Calu3 (cell line): ENCODE measurements around the gene RERG. TPM values are rescaled to one million over a fixed set of nuclear protein-coding genes. Genes with fewer than 3 reads are reported as not detected.
A peak's percentile ranks its signal among the peaks of the same experiment; 100 is the strongest.

Experiments
- BruUV-seq: library from RNA; stranded (reverse); fragments of 400-500 nt; replicated peaks from 2 replicates; lab custom pipeline; 2021; lab: Mats Ljungman, UMichigan
- CTCF ChIA-PET: fragments of 300-600 bp; sonication (Branson Sonifier 250); formaldehyde crosslinking; loops from one replicate; lab custom pipeline; 2022; ENCODE audit warnings: antibody characterized with exemption; lab: Charles Lee
- DNase-seq: peaks from one replicate; pipeline ENCODE4 v3.0.0; 2022
- H3K27ac Mint-ChIP-seq: one replicate; pipeline ENCODE4 v1.8.0; 2022; ENCODE audit warnings: mixed read lengths; ENCODE audit not compliant: unreplicated experiment
- H3K27me3 Mint-ChIP-seq: one replicate; pipeline ENCODE4 v1.8.0; 2022; ENCODE audit warnings: mixed read lengths; ENCODE audit not compliant: unreplicated experiment
- H3K36me3 Mint-ChIP-seq: one replicate; pipeline ENCODE4 v1.8.0; 2022; ENCODE audit warnings: mild to moderate bottlenecking, moderate library complexity, mixed read lengths; ENCODE audit not compliant: insufficient read depth, unreplicated experiment
- H3K4me1 Mint-ChIP-seq: one replicate; pipeline ENCODE4 v1.8.0; 2022; ENCODE audit warnings: mild to moderate bottlenecking, low read depth, mixed read lengths; ENCODE audit not compliant: unreplicated experiment
- H3K4me3 Mint-ChIP-seq: one replicate; pipeline ENCODE4 v1.8.0; 2022; ENCODE audit warnings: mild to moderate bottlenecking, low read depth, moderate library complexity, mixed read lengths; ENCODE audit not compliant: unreplicated experiment
- H3K9me3 Mint-ChIP-seq: one replicate; pipeline ENCODE4 v1.8.0; 2022; ENCODE audit warnings: low read depth, mixed read lengths; ENCODE audit not compliant: unreplicated experiment
- CTCF ChIP-seq: fragments of 200-600 bp; IDR thresholded peaks from one replicate; pipeline ENCODE4 v1.8.0; 2022; ENCODE audit warnings: antibody characterized with exemption; ENCODE audit not compliant: unreplicated experiment
- intact Hi-C: fragments of 100-400 bp; cut with micrococcal nuclease; formaldehyde crosslinking; loops from one replicate; pipeline ENCODE4 v1.10.0; 2022; ENCODE audit not compliant: unreplicated experiment
- total RNA-seq: library from RNA; stranded (reverse); gene quantifications from 2 replicates; pipeline ENCODE4 v1.2.3, GENCODE V29; 2022

Gene RERG
- total RNA-seq, 1 experiment from 2014 or later, result 6.0 TPM

GRCh38 chr12:15225136-15225862, 4.1 kb upstream of the RERG start:
- H3K4me3 Mint-ChIP-seq, result no peak overlapping the region
- H3K27me3 Mint-ChIP-seq, result peaks cover 18% of the 10 kb centered on the region
- no TSS peak for BruUV-seq
- no peak for DNase-seq
- H3K9me3 Mint-ChIP-seq, result no peaks in the 10 kb centered on the region
- no peak for TF ChIP-seq CTCF
- no peak overlapping the region for H3K27ac Mint-ChIP-seq
- intact Hi-C loops, result no loop called here
- H3K4me1 Mint-ChIP-seq, result peaks cover 8% of the 10 kb centered on the region
- CTCF ChIA-PET, result no interaction called here
- peaks cover 6% of the 10 kb centered on the region for H3K36me3 Mint-ChIP-seq

- DNase-seq, result no peak
- Mint-ChIP-seq H3K27ac (no peak overlapping the region), H3K9me3 (no peaks in the 10 kb centered on the region), H3K4me1 (peaks cover 8% of the 10 kb centered on the region), H3K36me3 (peaks cover 6% of the 10 kb centered on the region), H3K27me3 (no peaks in the 10 kb centered on the region), H3K4me3 (no peak overlapping the region)
- TF ChIP-seq CTCF, result no peak
- intact Hi-C loops, result loop anchor here (5.0 kb wide), 2 partner anchors 210 to 225 kb away; no protein-coding TSS in a partner anchor
- CTCF ChIA-PET, result interaction anchor here (0.7 to 3.6 kb wide), 6 partner anchors 35 to 306 kb away, joined by 3 to 45 read pairs (median 6); no protein-coding TSS in a partner anchor
- no TSS peak for BruUV-seq
Observed at GRCh38 chr12:15222219-15222618, 1.0 kb upstream of the RERG start.

GRCh38 chr12:15220451-15220850, 766 bp downstream of the RERG start:
- peaks cover 6% of the 10 kb centered on the region for H3K36me3 Mint-ChIP-seq
- H3K27me3 Mint-ChIP-seq, result no peaks in the 10 kb centered on the region
- peak overlapping the region; percentile 29 for H3K27ac Mint-ChIP-seq
- no peak for TF ChIP-seq CTCF
- intact Hi-C loops, result loop anchor here (5.0 kb wide), 2 partner anchors 208 to 223 kb away; no protein-coding TSS in a partner anchor
- peak; percentile 10 for DNase-seq
- BruUV-seq, result TSS peak; percentile 45
- CTCF ChIA-PET, result interaction anchor here (0.6 to 3.6 kb wide), 13 partner anchors 11 to 375 kb away, joined by 3 to 45 read pairs (median 4); no protein-coding TSS in a partner anchor
- no peaks in the 10 kb centered on the region for H3K9me3 Mint-ChIP-seq
- H3K4me1 Mint-ChIP-seq, result peaks cover 15% of the 10 kb centered on the region
- H3K4me3 Mint-ChIP-seq, result peak overlapping the region; percentile 79

GRCh38 chr12:15218794-15219193, 2.4 kb downstream of the RERG start:
- CTCF ChIA-PET, result interaction anchor here (0.7 kb wide), 1 partner anchor 448 kb away, joined by 3 read pairs; a partner anchor contains a TSS
- BruUV-seq, result no TSS peak
- no peak for DNase-seq
- Mint-ChIP-seq H3K9me3 (no peaks in the 10 kb centered on the region), H3K36me3 (peaks cover 6% of the 10 kb centered on the region), H3K4me1 (peaks cover 15% of the 10 kb centered on the region), H3K27ac (no peak overlapping the region), H3K27me3 (no peaks in the 10 kb centered on the region), H3K4me3 (no peak overlapping the region)
- intact Hi-C loops, result no loop called here
- TF ChIP-seq CTCF, result no peak
